Osteocyte (in vitro differentiated cells): Measurements from ENCODE around the gene LMO4. TPM values are rescaled to one million over a fixed set of nuclear protein-coding genes. Genes with fewer than 3 reads are reported as not detected.

Experiments used
- DNase-seq: peaks from one replicate; pipeline ENCODE4 v3.0.0; 2021; ENCODE audit warnings: mixed read lengths; ENCODE audit not compliant: unreplicated experiment; ENCODE audit errors: extremely low spot score
- H3K27ac Mint-ChIP-seq: one replicate; pipeline ENCODE4 v1.8.0; 2021; ENCODE audit warnings: mild to moderate bottlenecking, mixed read lengths; ENCODE audit not compliant: unreplicated experiment
- H3K27me3 Mint-ChIP-seq: one replicate; pipeline ENCODE4 v1.8.0; 2021; ENCODE audit warnings: mixed read lengths; ENCODE audit not compliant: unreplicated experiment
- H3K36me3 Mint-ChIP-seq: one replicate; pipeline ENCODE4 v1.8.0; 2021; ENCODE audit warnings: mixed read lengths; ENCODE audit not compliant: unreplicated experiment
- H3K4me1 Mint-ChIP-seq: one replicate; pipeline ENCODE4 v1.8.0; 2021; ENCODE audit warnings: mixed read lengths; ENCODE audit not compliant: unreplicated experiment
- H3K4me3 Mint-ChIP-seq: one replicate; pipeline ENCODE4 v1.8.0; 2021; ENCODE audit warnings: mild to moderate bottlenecking, moderate library complexity, mixed read lengths; ENCODE audit not compliant: unreplicated experiment
- H3K9me3 Mint-ChIP-seq: one replicate; pipeline ENCODE4 v1.8.0; 2021; ENCODE audit warnings: mixed read lengths; ENCODE audit not compliant: unreplicated experiment
- total RNA-seq: library from RNA; stranded (reverse); gene quantifications from 2 replicates; pipeline ENCODE4 v1.2.1, GENCODE V29; 2021
- TF ChIP-seq, protein P1 (sequence below): fragments of 200-600 bp; sonication (generic); IDR thresholded peaks from 2 replicates; pipeline ENCODE4 v1.5.0; 2021; ENCODE audit warnings: antibody characterized with exemption, mild to moderate bottlenecking, moderate library complexity

The LMO4 gene
- total RNA-seq, 1 donor from 2014 or later, result 37.6 TPM

DNA sequence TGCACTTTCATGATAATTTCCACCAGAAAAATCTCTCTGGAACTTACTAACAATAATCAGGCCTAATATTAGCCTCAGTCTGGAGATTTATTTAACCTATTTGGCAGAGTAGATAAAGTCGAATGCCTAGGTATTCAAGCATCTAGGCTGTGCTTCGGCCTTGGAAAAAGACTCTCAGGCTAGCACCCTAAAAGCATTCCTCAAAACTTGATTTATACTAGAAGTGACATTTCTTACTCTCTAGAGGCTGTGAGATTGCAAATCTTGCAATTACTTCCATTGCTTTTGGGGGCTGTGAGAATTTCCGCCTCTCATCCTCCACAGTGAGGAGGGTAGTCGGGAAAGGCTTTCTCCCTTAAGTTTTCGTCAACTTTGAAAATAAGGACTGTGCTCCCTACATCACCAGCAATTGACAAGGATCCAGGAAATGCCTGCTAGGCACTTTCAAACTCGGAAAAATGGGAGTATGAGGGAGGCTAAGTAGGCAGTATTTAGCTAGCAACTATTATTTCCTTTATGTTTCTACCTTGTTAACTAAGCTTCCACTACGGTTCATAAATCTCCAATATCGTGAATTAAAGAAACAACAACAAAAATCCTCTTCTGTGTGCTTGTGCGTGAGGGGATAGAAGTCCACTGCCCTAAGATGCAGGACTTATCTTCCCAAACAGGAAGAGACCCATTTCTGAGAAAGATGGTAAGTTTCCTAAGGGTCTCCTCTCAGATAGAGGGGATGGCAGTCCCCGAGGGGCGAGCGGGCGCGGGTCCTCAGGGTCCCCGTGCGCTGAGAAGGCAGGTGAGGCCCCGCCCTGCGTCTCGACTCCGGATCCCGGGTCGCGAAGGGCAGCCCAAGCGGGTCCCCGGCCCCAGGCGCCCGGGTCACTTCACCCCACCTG is 1.1 kb upstream of the LMO4 start:
- Mint-ChIP-seq H3K9me3 (no peaks in the 10 kb centered on the region), H3K27me3 (no peaks in the 10 kb centered on the region), H3K36me3 (peaks cover 5% of the 10 kb centered on the region), H3K4me1 (peaks cover 19% of the 10 kb centered on the region), H3K27ac (peak overlapping the region; percentile 86), H3K4me3 (peak overlapping the region; percentile 83)
- DNase-seq, result no peak
- TF ChIP-seq, protein P1, sequence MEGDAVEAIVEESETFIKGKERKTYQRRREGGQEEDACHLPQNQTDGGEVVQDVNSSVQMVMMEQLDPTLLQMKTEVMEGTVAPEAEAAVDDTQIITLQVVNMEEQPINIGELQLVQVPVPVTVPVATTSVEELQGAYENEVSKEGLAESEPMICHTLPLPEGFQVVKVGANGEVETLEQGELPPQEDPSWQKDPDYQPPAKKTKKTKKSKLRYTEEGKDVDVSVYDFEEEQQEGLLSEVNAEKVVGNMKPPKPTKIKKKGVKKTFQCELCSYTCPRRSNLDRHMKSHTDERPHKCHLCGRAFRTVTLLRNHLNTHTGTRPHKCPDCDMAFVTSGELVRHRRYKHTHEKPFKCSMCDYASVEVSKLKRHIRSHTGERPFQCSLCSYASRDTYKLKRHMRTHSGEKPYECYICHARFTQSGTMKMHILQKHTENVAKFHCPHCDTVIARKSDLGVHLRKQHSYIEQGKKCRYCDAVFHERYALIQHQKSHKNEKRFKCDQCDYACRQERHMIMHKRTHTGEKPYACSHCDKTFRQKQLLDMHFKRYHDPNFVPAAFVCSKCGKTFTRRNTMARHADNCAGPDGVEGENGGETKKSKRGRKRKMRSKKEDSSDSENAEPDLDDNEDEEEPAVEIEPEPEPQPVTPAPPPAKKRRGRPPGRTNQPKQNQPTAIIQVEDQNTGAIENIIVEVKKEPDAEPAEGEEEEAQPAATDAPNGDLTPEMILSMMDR, result no peak

DNA sequence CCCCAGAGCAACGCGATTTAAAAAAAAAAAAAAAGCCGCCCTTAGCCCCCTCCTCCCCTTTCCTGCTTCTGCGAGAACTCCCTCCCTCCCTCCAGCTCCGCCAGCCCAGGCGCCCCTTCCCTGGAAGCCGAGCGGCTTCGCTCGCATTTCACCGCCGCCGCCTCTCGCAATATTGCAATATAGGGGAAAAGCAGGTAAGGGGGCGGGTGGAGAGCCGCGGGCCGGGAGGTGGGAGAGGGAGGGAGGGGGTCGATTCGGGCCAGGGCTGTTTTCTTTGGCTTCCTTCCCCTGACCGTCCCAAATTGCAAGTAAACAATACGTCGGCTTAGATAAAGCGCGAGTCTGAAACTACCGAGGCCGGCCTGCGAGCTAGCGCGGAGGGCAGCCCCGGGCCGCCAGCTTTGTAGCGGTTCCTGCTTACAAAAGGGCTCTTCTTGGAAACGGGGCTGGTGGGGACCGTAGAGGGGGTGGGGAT is 408 bp downstream of the LMO4 start:
- DNase-seq, result no peak
- Mint-ChIP-seq H3K9me3 (no peaks in the 10 kb centered on the region), H3K36me3 (peaks cover 7% of the 10 kb centered on the region), H3K4me1 (peaks cover 34% of the 10 kb centered on the region), H3K27ac (peak overlapping the region; percentile 97), H3K4me3 (peak overlapping the region; percentile 93), H3K27me3 (no peaks in the 10 kb centered on the region)
- TF ChIP-seq, protein P1, result no peak

DNA sequence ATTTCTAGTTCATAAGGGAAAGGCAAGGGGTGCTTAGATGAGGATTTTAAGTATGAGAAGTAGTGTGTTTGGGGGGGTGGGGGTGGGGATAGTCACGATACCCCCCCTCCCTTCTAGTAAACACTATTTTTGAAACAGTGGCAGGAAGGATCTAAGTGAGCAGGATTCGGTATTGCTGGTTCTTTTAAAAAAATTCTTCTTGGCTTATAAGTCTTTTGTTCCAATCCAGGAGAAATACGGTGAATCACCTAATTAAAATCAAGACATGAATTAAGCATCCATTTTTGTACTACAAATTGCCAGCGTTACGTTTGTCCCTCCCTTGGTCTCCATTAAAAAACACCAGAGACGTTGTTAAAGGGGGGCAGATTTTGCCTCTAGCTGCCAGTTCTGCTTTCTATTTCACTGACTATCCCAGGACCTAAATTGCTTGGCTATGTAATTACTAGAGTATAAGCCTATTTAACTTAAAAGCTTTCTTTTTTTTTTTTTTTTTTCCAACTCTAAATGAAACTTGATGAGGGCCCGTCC is 911 bp downstream of the LMO4 start:
- peaks cover 39% of the 10 kb centered on the region for H3K4me1 Mint-ChIP-seq
- TF ChIP-seq, protein P1, result no peak
- no peaks in the 10 kb centered on the region for H3K9me3 Mint-ChIP-seq

DNA sequence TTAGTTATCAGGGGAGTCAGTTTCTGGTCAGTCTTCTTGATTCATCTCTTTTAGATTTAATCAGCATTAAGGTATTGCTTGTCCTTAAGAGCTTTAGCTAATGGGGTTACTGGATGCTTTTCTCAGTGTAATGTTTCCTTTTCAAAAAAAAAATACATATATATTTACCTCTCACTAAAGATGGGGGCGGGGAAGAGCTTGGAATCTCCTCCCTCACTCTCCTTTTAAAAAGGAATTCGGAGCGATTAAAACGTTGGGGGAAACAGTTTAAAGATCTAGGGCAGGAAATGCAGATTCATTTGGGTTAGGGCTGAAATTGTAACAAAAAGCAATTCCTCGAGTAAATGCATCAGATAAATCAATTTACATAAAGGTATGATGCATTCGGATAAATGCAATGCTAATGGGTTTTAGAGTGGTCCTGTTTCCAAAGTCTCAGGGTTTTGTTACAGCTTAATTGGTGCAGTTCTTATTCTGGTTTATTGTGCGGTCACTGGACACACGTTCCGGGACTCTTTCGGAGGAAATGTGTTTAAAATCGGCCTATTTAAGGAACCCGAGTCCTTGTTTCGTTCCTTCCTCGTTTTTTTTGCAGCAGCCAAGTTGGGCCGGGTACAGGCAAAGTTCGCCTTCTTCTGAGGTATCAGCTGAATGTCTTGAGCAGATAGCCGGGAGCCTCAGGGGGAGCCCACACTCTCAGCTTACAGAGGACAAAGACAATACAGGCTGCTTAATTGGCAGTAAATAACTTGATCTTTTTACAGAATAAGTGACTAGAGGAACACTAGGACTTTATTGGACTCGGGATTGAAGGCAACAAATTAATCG is 1.6 kb downstream of the LMO4 start:
- Mint-ChIP-seq H3K4me3 (peak overlapping the region; percentile 93), H3K36me3 (peaks cover 7% of the 10 kb centered on the region), H3K27ac (peak overlapping the region; percentile 97), H3K9me3 (no peaks in the 10 kb centered on the region), H3K4me1 (peaks cover 41% of the 10 kb centered on the region), H3K27me3 (no peaks in the 10 kb centered on the region)
- DNase-seq, result no peak
- TF ChIP-seq, protein P1, result no peak

More for the DNA sequence above, 911 bp downstream of the LMO4 start:
- DNase-seq, result no peak
- Mint-ChIP-seq H3K36me3 (peaks cover 7% of the 10 kb centered on the region), H3K4me3 (peak overlapping the region; percentile 93), H3K27ac (peak overlapping the region; percentile 97), H3K27me3 (no peaks in the 10 kb centered on the region)
